ENCODE data around the gene INPP5D.

The INPP5D gene

DNA sequence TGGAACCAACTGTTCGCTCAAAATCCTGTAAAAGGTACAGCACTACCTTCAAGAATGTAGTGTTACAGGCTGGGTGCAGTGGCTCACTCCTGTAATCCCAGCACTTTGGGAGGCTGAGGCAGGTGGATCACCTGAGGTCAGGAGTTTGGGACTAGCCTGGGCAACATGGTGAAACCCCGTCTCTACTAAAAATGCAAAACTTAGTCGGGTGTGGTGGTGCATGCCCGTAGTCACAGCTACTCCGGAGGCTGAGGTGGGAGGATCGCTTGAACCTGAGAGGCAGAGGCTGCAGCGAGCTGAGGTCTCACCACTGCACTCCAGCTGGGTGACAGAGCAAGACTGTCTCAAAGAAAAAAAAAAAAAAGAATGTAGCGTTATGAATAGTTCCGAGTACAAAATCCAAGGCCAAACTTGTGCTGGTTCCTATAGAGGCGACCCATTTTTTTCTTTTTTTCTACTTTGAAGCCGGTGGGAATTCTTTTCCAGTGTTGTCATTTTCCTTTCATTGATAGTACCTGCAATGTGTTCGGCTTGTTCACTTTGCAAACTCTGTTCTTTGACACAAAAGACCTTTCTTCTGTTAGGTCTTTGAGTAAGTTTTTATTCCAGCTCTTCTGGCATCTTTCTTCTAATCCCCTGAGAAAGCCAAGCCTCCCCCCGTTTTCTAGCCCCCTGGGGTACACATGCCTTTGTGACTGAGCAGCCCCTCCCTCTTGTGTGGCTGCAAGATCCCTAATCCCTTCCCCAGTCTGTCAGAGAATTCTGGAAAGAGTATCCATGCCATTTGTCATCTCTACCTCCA, 25.1 kb downstream of the INPP5D start:
- H3K27ac ChIP-seq: no peak overlapping the region
- TF ChIP-seq, protein P1, sequence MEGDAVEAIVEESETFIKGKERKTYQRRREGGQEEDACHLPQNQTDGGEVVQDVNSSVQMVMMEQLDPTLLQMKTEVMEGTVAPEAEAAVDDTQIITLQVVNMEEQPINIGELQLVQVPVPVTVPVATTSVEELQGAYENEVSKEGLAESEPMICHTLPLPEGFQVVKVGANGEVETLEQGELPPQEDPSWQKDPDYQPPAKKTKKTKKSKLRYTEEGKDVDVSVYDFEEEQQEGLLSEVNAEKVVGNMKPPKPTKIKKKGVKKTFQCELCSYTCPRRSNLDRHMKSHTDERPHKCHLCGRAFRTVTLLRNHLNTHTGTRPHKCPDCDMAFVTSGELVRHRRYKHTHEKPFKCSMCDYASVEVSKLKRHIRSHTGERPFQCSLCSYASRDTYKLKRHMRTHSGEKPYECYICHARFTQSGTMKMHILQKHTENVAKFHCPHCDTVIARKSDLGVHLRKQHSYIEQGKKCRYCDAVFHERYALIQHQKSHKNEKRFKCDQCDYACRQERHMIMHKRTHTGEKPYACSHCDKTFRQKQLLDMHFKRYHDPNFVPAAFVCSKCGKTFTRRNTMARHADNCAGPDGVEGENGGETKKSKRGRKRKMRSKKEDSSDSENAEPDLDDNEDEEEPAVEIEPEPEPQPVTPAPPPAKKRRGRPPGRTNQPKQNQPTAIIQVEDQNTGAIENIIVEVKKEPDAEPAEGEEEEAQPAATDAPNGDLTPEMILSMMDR (conservative IDR thresholded peaks at IDR 0.05): no peak

DNA sequence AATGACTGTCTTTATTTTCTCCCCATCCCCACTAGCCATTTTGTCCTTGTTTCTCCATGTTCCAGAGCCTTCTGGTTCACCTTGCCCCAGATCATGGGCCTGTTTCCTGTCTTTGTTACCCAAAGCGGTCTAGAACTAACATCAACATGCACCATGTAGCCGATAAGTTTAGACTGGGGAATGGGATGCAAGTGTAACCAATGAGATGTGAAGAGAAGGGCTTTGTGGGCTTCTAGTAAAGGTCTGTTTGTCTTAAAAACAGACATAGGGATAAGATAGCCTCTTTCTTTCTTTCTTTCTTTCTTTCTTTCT, 25.7 kb downstream of the INPP5D start:
- no peak overlapping the region for H3K27ac ChIP-seq
- TF ChIP-seq, protein P1 (conservative IDR thresholded peaks at IDR 0.05): no peak

DNA sequence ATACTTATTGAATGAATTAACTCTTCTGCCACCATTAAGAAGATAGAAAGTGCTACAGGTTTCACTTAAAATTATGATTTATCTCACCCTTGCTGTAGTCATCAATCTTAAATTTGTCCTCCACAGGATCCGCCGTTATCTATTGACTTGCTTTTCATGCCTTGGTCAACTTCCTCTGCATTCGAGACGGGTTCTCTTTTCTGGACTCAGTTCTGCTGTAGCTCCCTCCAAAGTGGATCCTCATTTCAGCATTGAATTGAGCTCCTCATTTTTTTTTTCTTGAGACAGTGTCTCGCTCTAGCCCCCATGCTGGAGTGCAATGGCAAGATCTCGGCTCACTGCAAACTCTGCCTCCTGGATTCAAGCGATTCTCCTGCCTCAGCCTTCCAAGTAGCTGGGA, 27.6 kb downstream of the INPP5D start:
- TF ChIP-seq, protein P1 (conservative IDR thresholded peaks at IDR 0.05): no peak
- H3K27ac ChIP-seq: no peak overlapping the region

DNA sequence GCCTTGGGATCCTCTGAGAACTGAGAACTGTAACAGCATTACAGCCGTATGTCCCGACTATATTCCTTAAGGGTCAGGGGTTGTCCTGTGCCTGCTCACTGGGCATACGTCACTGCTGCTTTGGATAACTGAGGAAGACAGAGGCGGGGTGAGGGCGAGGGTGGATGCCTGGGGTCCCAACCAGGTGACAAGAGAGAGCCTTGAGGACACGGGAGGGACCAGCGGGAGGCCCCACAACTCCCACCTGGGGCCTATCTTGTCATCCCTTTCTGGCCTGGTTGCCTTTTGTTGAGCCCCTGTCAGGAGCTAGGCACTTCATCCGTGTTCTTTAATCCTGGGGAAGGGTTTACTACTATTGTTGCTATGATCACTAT, 28.8 kb downstream of the INPP5D start:
- H3K27ac ChIP-seq: no peak overlapping the region

DNA sequence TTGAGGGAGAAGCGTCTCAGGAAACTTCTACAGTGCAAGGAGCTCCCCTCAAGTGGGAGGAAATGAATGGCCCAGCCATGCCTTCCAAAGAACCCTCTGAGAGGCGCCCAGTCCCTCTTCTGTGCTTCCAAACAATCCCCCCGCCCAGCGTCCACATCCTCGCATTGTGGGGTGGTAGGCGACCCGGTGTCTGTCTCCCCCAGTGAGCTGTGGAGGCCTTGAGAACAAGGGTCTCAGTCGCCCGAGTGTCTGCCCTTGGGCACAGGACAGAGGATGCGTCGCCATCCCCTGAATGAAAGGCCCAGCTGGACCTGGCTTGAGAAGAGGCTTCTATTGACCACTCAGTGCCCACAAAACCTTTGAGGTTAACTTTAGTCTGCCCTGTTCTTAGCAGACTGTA, 29.7 kb downstream of the INPP5D start:
- no peak overlapping the region for H3K27ac ChIP-seq
- TF ChIP-seq, protein P1 (conservative IDR thresholded peaks at IDR 0.05): no peak

More for the DNA sequence above, 28.8 kb downstream of the INPP5D start:
- TF ChIP-seq, protein P1 (conservative IDR thresholded peaks at IDR 0.05): no peak

DNA sequence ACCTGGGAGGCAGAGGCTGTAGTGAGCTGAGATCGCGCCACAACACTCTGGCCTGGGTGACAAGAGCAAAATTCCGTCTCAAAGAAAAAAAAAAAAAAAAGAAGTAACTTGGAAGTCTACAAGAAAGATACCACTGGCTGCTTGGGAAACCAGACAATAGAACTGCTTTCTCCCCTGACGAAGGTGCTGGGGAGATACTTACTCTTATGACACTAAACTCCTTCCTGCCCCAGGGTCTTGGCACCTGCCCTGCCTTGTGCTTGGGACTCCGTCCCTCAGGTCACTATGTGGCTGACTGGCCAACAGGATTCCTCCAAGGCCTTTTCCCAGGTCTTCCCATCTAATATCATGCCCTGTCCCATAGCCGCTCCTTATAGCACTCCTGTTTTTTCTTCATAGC, 30.7 kb downstream of the INPP5D start:
- TF ChIP-seq, protein P1 (conservative IDR thresholded peaks at IDR 0.05): no peak
- no peak overlapping the region for H3K27ac ChIP-seq

DNA sequence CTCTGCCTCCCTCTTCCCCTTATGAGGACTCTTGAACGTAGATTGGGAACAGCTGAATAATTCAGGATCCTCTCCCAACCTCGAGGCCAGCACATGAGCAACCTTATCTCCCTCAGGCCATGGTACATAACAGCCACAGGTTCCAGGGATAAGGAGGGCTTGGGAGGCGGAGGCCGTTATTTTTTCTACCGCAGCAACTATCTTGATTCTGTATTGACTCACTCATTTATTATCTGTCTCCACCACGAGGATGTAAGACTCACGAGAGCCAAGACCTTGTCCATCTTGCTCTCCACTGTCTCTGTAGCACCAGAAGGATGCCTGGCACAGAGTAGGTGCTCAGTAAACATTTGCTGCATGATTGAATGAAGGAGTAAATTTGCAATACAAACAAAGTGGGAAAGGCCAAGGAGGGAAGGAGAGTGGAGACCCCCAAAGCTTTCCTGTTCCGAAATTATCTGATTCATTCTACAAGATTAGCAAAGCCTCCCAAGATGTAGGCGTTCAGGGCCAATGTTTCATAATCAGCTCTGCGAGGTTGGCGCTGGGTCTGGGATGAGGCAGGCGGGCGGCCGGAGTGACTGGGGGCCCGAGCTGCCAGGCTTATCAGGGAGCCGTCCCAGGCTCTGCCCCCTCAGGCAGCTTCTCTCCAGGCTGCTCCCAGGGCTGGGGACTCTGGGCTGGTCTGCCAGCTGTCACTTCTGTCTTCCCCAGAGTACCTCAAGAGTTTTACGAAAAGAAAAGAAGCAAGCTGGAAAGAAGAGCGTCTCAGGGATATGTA, 31.6 kb downstream of the INPP5D start:
- no peak overlapping the region for H3K27ac ChIP-seq

More for the DNA sequence above, 31.6 kb downstream of the INPP5D start:
- TF ChIP-seq, protein P1 (conservative IDR thresholded peaks at IDR 0.05): no peak
